EL (cell line): ENCODE data around the gene PIP5KL1.
"Not testable (repeated sequence)": the region's sequence is repeated elsewhere in the genome, so short reads cannot be mapped to it uniquely, and the experiment has no call there.

Experiments used
- DNase-seq: peaks from one replicate; pipeline ENCODE4 v3.0.0-alpha.2; 2016

PIP5KL1 gene

DNA sequence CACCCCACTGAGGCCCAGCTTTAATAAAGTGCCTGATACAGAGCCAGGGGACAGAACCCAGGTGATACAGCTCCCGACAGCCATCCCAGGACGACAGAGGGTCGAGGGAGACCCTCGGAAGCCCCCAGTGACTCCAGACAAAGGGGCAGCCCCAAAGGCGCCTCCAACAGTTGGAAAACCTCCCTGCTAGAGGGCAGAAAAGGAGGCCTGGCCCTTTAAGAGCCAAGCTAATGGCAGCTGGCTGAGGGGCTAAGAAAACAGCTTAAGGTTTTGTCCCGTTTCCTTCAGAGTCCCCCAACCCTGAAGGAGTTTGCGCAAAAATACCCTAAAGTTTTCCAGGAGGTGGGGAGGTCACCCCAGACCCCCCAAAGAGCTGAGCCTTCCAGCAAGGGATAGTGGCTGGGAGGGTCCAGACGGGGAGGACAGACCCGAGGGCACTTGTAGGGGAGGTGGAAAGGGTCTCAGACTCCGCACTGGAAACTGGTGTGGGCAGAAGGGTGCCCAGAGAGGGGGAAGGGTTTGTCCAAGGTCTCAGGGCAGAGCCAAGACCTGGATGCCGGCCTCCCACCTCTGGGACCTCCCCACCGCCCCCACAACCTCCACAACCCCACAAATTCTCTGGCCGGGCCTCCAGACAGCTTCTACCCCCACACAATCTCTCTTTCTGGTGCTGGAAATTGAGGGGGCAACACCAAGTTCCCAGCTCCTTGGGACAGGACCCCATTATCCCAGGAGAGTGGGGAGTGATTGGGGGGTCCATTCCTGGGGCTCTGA is 44.9 kb downstream of the PIP5KL1 start:
- no peak for DNase-seq

DNA sequence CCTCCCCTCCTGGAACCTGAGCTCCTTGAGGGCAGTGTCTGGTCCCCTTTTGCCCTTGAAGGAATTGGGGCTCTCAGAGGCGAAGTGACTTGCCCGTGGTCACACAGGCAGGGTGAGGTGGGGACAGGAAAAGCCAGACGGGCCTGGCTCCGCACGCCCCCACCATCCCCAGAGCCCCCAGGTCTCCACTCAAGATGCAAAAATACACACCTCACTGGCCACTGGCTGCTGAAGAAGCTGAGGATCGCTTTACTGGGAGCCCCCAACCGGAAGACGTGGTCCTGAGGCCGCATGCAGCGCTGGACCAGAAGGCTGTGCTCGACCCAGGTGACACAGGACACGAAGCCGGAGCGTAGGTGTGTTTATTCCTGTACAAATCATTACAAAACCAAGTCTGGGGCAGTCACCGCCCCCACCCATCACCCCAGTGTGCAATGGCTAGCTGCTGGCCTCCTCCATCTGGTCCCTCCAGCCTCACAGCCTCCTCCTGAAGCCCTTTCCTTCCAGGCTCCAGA is 45.5 kb downstream of the PIP5KL1 start:
- no peak for DNase-seq

DNA sequence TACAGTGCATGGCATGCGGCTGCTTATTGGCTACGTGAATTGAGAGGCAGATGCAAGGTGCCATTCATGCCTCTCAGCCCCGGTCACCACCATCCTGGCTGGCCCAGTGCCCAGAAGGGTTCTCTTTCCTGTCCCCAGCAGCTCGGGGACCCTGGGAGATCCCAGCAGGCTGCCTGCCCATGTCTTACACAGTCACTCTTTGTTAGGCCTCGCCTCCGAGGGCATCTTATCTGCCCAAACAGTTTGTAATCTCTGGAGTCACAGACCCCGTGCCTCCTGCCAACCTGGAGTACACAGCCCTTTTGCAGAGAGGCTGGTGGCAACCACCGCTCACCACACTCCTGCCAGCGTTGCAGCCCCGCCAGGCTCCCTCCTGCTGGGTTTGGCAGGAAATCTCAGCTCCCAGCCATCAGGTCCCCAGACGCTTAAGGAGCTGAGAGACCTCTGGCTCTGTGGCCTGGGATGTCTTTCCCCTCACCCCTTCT is 46.1 kb downstream of the PIP5KL1 start:
- no peak for DNase-seq

DNA sequence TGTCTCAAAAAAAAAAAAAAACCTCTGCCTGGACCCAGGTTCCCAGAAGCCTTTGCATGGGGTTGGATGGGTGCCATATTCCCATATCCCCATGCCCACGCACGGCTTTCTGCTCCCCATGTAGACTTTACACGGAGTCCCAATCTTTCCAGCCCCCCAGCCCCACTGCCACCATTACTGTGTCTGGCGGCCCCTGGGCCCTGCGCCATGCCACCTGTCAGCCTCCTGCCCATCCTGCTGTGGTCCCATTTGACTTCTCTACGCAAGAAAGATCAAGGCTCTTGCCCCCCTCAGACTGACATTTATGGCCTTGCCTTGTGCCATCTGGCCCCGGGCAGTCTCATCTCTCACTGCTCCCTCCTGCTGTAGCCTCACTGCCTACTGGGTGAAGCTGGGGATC is 46.6 kb downstream of the PIP5KL1 start:
- no peak for DNase-seq

GRCh38 chr9:127881715-127882114 is 48.9 kb downstream of the PIP5KL1 start:
- DNase-seq = not testable (repeated sequence)

DNA sequence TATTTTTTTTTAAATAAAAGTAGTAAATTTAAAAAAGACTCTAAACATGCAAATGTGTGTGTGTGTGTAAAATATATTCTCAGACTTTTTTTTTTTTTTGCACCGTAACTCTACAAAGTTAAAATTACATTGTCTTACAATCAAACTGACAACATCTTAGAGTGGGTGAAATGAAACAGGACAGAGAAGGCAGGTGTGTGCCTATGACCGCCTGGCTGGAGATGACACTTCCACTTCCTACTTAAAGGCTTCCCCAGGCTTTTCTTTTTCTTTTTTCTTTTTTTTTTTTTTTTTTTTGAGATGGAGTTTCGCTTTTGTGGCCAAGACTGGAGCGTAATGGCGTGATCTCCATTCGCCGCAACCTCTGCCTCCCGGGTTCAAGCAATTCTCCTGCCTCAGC is 50.4 kb downstream of the PIP5KL1 start:
- no peak for DNase-seq

DNA sequence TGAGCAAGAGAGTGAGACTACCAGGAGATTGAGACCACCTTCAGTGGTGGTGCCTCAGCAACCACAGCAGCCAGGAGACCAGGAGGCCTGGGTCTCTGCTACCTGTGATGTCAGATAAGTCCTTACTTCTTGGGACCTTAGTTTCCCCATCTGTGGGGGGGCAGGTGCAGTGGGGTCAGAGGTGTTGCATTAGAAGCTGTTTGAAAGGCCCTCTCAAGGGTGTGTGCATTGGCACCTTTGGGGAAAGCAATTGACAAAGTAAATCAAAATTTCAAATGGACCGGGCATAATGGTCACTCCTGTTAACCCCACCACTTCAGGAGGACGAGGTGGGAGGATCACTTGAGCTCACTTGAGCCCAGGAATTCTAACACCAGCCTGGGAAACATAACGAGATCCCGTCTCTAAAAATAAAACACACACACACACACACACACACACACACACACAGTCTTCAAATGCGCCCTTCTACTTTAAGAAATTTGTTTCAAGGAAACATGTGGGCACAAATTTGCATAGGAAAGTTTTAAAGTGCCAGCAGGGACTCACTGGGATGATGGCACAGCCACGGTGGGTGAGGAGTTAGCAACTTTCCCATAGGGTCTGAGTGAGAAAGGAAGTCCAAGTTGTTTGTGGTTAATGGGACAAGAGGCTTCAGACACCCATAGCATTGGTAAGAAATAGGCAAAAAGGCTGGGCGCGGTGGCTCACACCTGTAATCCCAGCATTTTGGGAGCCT is 51.8 kb downstream of the PIP5KL1 start:
- DNase-seq = no peak

DNA sequence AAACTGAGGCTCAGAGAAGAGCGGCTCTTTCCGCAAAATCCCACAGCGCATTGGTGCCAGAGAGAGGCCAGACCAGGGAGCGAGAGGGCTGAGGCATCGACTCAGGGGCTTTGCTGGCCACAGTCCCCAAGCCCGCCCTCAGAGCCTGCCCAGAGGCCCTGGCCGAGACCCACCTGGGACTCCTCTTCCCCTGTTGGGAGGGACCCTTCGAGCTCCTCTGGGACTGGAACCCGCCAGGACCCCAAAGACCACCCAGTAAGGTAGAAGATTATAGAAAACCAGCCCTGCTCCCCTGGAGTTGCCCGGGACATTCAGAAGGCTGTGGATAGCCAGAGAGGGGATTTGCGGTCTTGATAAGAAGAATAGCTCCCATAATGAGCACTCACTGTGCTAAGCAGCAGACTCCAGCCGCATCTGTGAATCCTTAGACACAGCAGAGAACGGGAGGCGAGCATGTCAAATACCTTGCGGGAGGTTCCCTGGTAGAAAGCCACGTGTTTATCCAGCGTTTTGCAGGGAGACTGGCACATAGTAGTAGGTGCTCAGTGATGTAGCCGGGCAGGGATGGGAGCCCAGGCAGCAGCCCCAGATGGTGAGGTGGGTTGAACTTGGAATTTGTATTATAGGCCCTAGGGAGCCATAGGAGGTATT is 52.5 kb downstream of the PIP5KL1 start:
- no peak for DNase-seq

DNA sequence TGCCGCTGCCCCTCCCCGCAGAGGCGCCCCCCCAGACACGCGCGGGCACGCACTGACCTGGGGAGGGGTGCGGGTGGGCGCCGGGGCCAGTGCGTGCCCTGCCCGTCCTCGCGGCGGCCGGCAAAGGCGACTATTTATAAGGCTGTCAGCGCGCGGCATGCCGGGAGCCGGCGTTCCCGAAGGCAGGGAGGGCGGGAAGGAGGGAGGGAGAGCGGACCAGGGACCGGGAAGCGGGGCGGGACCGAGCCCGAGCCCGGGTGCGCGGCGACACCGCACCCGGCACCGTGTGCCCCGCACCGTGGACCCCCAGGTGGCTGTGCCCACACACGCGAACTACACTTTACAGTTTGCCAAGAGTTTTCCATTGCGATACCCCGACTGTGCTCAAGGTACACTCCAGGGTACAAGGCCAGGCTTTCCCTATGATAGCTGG is 53.0 kb downstream of the PIP5KL1 start, which contains the start of gene AK1:
AK1 (minus strand) TSS at position 110 of the 433 bp plus-strand sequence. CDS start 3,058 bp downstream, outside the sequence.
- peak; percentile 68 for DNase-seq

- DNase-seq = peak; percentile 31
Measured at GRCh38 chr9:127876764-127877562, 53.6 kb downstream of the PIP5KL1 start.

GRCh38 chr9:127876026-127876763 is 54.4 kb downstream of the PIP5KL1 start:
- DNase-seq = no peak

- peak; percentile 40 for DNase-seq
Measured at GRCh38 chr9:127875306-127875966, 55.1 kb downstream of the PIP5KL1 start.

DNA sequence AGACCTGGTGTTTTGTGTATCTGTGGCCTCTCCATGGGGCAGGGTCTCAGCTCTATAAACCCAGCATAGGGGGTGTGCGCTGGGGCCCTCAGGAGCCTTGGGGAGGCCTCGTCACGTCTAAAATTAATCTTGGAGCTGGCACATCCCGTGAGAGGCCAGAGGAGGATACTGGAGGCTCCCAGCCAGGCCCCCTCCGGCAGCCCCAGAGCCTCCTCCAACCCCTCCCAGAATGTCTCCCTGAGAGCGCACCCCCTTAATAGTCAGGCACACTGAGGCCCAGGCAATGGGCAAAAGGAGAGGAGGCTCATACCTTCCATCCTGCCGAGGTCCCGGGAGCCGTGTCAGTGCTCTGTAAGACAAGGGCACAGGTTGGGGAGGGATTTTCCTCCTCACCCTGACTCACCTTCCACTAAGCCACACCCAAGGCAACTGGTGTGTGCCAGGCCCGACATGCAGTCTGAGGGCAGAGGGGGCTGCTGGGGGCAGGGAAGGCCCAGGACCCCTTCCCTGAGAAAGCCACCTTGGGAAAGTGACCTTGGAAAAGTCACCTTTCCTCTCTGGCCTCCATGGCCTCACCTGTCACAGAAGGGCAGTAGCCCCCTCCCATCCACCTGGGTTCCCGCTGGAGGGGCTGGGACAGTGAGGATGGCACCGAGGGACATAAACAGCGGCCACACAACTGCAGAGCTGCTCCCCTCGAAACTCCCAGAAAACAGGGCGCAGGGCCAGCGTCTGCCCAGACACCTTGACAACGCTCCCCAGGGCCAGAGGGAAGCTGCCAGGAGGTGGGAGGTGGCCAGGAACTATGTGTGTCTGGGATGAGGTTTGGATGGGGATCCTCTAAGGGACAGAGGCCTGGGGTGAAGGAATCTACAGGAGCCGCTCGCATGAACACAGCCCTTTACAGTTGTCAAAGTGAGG is 56.0 kb downstream of the PIP5KL1 start:
- no peak for DNase-seq

DNA sequence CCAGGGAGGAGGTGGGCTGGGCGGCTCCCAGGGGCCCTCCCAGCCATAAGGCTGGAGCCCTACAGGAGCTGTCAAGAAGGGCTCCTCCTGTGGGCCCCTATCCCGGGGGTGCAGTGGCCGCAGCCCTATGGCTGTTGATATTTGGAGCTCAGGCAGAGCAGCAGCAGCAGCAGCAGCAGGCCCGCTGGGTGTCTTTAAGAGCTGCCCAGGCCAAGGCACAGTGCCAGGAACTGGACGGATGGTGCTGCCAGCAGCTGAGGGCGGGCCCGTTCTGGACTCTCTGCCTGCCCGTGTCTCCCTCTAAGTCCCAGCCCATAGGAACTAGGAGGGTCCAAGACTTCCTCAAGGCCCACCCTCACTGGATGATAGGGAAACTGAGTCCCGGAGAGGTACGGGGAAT is 56.7 kb downstream of the PIP5KL1 start:
- DNase-seq = no peak

DNA sequence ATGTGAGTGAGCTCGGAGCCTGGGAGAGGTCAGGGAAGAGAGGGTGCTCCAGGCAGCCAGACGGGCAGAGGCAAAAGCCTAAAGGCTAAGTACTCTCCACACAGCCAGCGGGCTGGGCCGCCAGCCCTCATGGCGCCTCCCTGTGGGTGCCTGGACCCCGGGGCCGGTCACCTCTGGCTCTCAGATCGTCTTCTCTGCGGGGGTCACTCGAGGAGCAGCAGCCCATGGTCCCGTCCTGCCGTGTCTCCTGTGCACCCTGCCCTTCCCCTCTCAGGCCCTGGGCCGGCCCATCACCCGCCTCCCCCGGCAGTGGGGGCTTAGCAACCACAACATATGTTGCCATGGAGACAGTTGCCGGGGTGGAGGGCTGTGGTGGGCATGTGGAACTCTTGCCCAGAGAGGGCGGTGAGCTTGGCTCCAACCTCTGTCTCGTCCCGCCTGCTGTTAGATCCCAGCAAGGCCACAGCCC is 57.3 kb downstream of the PIP5KL1 start:
- DNase-seq = no peak

DNA sequence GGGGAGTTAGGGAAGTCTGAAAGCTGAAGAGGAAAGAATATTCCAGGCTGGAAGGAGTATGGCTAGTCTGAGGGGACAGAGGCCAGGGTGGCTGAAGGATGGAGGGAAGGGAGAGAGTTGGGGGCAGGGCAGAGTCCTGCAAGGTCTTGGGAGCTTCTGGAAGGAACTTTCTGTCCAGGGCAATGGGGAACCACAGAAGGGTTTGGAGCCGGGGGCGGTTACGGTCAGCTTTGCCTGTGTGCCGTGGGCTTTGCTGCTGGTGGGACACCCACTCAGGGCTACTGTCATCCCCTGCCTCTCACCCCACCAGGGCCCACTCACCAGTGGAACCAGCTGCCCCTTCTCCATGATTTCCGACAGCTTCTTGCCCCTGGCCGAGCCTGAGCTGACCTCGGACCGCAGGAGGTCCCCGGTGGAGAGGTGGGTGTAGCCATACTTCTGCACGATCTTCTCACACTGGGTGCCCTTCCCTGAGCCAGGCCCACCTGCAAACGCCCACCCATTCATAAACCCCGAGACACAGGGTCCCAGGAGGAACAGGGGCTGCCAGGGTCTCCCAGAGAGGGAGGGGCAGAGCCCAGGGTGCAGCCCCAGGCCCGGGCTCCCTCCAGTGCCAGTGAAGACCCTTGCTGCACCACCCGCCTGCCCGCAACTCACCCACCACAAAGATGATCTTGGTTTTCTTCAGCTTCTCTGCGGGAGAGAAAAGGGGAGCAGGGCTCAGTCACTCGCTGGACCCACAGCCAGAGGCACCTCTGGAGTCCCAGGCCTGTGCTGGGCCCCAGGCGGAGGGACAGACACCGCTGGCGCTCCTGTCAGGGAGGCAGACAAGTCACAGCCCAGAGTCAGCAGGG is 58.0 kb downstream of the PIP5KL1 start:
- no peak for DNase-seq

- no peak for DNase-seq
Measured at GRCh38 chr9:127871531-127871930, 59.0 kb downstream of the PIP5KL1 start.

GRCh38 chr9:127870887-127871286 is 59.7 kb downstream of the PIP5KL1 start:
- no peak for DNase-seq
